Neuron (in vitro differentiated cells): ENCODE results near the gene TMEM255B.

Source experiments
- H2AFZ ChIP-seq: one replicate; pipeline ENCODE4 v1.6.1; 2013; ENCODE audit warnings: low read depth, mild to moderate bottlenecking, inconsistent platforms, low read length, moderate library complexity
- H3K27me3 ChIP-seq: one replicate; pipeline ENCODE4 v1.6.1; 2013; ENCODE audit warnings: low read length; ENCODE audit not compliant: insufficient read depth
- H3K36me3 ChIP-seq: one replicate; pipeline ENCODE4 v1.6.1; 2013; ENCODE audit warnings: low read length; ENCODE audit not compliant: insufficient read depth
- H3K4me1 ChIP-seq: one replicate; pipeline ENCODE4 v1.6.1; 2013; ENCODE audit warnings: low read length; ENCODE audit not compliant: insufficient read depth
- H3K4me3 ChIP-seq: 2 replicates; pipeline ENCODE4 v1.5.1; 2013; ENCODE audit warnings: mild to moderate bottlenecking, low read length, moderate library complexity
- H3K9me3 ChIP-seq: one replicate; pipeline ENCODE4 v1.6.1; 2013; ENCODE audit warnings: low read length

TMEM255B gene

DNA sequence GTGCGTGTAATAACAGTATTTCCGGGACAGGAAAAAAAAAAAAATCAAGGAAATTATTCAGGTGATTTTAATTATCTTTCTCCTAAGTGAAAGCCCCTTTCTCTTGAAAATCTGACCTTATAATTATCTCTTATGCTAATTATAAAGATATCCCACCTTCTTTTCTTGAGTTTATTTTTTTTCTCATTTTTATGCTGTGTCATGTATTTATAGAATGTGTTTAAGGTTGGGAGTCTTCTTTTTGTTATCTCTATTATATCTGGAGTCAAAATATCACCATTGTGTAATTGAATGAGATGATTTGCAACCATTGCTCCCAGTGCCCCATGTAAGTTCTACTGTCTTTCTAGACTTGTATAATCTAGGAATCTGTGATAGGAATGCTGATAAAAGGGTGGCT, 3.0 kb downstream of the TMEM255B start:
- no peak overlapping the region for H2AFZ ChIP-seq
- H3K27me3 ChIP-seq: peaks cover 9% of the 10 kb centered on the region
- no peaks in the 10 kb centered on the region for H3K9me3 ChIP-seq
- no peaks in the 10 kb centered on the region for H3K36me3 ChIP-seq
- H3K4me1 ChIP-seq: peaks cover 13% of the 10 kb centered on the region
- no peak overlapping the region for H3K4me3 ChIP-seq

DNA sequence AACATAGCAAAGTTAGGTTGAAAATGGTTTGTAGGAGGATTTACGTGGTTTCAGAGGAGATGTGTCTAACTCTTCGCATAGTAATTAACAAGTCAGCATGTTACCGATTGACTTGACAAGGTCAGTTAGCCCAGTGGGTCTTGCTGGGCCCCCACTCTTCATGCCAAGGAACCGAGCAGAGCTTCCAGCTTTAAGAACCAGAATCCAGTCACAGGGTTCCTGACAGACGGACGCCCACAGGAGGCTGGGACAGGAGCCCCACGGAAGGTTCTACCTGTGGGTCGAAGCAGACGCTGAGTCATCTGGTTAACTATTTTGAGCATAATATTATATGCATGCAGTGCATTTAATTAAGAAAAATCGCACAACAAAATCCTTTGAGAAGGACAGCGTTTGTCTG, 3.5 kb downstream of the TMEM255B start:
- H3K4me1 ChIP-seq: peaks cover 13% of the 10 kb centered on the region
- peaks cover 9% of the 10 kb centered on the region for H3K27me3 ChIP-seq
- no peak overlapping the region for H2AFZ ChIP-seq

DNA sequence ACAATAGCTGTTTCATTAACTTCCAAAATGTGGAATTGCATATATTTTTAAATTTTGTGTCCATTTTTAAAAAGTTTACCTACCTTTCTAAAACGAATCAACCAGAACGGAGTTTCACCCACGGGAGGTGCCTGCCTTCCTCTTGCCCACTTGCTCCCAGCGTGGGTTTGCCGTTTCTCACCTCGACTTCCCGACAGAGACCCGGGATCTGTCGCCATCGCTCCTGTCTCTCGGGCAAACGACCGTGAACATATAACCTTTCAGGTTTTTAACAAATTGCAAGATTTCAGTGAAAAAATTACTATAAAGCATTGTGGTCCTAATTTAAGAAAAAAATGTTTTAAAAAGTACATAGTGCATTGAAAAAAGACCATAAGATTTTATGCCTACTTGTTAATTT, 4.2 kb downstream of the TMEM255B start:
- H2AFZ ChIP-seq: no peak overlapping the region
- H3K4me1 ChIP-seq: peaks cover 11% of the 10 kb centered on the region
- no peaks in the 10 kb centered on the region for H3K9me3 ChIP-seq
- no peaks in the 10 kb centered on the region for H3K36me3 ChIP-seq
- H3K27me3 ChIP-seq: peaks cover 12% of the 10 kb centered on the region
- no peak overlapping the region for H3K4me3 ChIP-seq

More for the DNA sequence above, 3.5 kb downstream of the TMEM255B start:
- Histone ChIP-seq H3K4me3 (no peak overlapping the region), H3K36me3 (no peaks in the 10 kb centered on the region), H3K9me3 (no peaks in the 10 kb centered on the region)

DNA sequence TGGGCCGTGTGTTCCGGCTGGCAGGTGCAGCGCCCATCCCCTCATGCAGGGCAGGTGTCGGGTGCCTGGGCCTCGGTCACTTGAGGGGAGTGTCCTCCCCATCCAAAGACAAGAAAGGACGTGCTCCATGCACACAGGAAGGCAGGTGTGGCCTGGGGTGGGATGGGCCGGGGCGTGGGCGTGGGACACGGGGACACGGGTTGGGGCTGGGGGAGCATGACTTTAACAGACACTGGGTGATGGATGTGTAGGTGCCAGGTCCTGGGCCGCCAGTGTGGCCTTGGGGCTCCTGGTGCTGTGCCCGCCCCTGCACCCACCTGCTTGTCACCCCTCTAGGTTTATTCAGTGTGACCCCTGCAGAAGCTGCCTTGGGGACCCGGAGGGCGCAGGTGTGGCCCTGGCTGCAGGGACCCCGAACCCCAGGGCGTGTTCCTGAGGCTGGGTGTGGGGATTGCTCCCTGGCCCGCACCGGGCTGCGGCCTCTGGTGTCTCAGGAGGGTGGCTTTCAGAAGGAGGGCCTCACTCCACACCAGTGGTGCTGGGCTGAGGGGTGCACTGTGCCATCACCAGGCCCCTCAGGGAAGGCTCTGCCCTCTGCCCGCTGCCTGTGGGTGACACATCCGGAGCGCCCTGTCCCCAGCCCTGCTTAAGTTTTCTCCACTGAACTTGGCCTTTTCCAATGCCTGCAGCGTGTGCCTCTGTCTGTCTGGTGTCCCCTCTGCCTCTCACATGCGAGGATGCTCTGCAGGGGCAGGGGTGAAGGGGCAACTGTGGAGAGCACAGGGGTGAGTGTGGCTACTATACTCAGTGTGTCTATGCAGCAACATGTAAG, 5.2 kb downstream of the TMEM255B start:
- Histone ChIP-seq H3K4me3 (no peak overlapping the region), H3K4me1 (peaks cover 7% of the 10 kb centered on the region), H3K36me3 (no peaks in the 10 kb centered on the region), H2AFZ (no peak overlapping the region), H3K27me3 (peaks cover 12% of the 10 kb centered on the region), H3K9me3 (no peaks in the 10 kb centered on the region)

DNA sequence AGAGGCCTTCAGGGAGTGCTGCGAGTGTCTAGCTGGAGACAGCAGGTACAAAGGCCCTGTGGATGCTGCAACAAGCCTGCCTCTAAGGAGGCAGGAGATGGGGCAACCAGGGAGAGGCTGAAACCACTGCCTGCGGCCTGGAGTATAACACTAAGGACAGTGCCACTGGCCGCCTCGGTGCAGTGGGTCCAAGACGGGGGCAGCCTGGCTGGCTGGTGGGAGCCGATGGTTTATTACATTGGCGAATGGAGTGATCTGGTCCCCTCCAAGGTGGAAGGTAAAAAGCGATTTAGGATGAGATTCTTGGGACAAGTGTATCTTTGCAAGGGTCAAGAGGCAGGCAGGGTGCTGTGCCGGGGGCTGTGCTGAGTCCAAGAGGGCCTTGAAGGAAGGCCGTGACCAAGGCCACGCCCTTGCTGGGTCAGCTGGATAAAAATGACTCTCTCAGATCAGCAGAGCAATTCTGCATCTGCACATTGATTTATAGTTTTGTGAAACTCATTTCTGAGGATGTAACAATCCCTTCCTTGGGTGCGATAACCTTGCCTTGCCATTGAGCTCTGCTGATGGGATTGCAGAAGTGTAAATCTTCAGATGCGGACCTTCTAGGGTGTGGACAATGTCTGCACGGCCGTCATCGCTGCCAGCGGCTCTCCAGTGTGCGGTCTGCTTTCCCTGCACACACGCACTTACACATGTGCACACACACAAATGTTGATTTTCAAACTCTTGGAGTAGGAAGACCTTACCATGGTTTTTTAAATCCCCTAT, 6.0 kb downstream of the TMEM255B start:
- Histone ChIP-seq H2AFZ (no peak overlapping the region), H3K9me3 (no peaks in the 10 kb centered on the region), H3K36me3 (no peaks in the 10 kb centered on the region), H3K27me3 (peaks cover 12% of the 10 kb centered on the region), H3K4me1 (peaks cover under 1% of the 10 kb centered on the region), H3K4me3 (no peak overlapping the region)

DNA sequence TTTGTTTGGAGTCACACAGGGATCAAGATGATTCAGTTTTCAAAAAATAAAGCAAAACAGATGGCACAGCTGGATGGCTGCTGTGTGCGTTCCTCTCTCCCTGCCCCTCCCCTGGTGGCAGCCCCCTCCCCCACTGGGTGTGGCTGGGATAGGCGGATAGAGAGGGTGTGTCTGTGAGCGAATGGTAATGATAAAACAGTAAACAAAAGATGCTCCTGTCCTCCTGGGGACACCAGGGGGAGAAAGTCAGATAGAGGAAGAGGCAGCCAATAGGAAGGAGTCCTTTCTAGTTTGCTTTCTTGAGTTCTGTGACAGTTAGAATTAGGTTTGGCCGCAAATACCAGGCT, 6.5 kb downstream of the TMEM255B start:
- H3K36me3 ChIP-seq: no peaks in the 10 kb centered on the region
- H3K4me3 ChIP-seq: no peak overlapping the region
- no peak overlapping the region for H2AFZ ChIP-seq
- H3K27me3 ChIP-seq: peaks cover 12% of the 10 kb centered on the region
- no peaks in the 10 kb centered on the region for H3K4me1 ChIP-seq
- no peaks in the 10 kb centered on the region for H3K9me3 ChIP-seq

DNA sequence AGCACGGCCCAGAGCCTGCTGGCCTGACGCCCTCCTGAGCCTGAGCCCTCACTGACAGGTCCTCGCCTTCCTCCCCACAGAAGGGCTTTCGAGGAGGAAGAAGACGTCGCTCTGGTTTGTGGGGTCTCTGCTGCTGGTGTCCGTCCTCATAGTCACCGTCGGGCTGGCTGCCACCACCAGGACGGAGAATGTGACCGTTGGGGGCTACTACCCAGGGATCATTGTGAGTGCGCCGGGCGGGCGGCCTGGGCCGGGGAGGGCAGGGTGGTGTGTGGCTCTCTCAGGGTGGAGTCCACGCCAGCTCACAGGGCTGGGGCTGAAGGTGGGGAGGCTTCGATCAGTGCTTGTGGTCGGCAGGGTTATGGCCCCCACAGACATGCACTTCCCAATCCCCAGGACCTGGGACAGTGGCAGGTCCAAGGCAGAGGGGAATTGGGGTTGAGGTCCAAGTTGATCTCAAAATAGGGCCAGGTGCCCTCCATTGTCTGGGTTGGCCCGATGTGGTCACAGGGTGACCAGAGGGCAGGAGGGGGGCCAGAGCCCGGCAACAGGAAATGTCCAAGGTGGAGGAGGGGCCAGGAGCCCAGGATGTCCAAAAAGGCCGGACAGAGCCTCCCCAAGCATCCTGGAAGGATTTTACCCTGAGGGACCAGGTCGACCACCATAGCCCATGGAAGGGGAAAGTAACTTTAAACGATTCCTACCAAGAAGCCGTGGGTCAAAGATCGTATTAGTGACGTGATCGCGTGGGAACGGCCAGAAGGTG, 7.2 kb downstream of the TMEM255B start:
- no peaks in the 10 kb centered on the region for H3K36me3 ChIP-seq
- no peaks in the 10 kb centered on the region for H3K9me3 ChIP-seq
- H3K4me3 ChIP-seq: no peak overlapping the region
- H3K27me3 ChIP-seq: peaks cover 9% of the 10 kb centered on the region
- H2AFZ ChIP-seq: no peak overlapping the region
- no peaks in the 10 kb centered on the region for H3K4me1 ChIP-seq

DNA sequence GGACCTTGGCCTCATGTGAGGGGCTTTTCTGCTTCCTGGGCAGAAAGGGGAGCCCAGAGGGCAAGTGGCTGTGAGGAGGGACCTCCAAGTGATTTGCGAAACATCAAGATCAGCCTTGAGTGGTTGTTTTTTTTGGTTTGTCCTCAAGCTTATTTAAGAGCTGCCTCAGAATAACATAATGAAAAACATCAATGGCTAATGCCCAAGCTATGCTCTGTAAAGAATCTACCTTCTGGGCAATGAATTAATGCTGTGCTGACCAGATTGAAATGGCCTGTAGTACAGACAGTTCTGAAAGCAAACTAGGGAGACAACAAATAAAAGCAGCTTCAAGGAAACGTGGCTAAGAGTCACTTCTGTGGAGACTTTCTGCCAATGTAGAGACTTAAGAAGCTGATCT, 8.3 kb downstream of the TMEM255B start:
- H3K4me3 ChIP-seq: no peak overlapping the region
- H3K36me3 ChIP-seq: no peaks in the 10 kb centered on the region
- H2AFZ ChIP-seq: no peak overlapping the region
- H3K9me3 ChIP-seq: no peaks in the 10 kb centered on the region
- no peaks in the 10 kb centered on the region for H3K4me1 ChIP-seq
- H3K27me3 ChIP-seq: peaks cover 5% of the 10 kb centered on the region

DNA sequence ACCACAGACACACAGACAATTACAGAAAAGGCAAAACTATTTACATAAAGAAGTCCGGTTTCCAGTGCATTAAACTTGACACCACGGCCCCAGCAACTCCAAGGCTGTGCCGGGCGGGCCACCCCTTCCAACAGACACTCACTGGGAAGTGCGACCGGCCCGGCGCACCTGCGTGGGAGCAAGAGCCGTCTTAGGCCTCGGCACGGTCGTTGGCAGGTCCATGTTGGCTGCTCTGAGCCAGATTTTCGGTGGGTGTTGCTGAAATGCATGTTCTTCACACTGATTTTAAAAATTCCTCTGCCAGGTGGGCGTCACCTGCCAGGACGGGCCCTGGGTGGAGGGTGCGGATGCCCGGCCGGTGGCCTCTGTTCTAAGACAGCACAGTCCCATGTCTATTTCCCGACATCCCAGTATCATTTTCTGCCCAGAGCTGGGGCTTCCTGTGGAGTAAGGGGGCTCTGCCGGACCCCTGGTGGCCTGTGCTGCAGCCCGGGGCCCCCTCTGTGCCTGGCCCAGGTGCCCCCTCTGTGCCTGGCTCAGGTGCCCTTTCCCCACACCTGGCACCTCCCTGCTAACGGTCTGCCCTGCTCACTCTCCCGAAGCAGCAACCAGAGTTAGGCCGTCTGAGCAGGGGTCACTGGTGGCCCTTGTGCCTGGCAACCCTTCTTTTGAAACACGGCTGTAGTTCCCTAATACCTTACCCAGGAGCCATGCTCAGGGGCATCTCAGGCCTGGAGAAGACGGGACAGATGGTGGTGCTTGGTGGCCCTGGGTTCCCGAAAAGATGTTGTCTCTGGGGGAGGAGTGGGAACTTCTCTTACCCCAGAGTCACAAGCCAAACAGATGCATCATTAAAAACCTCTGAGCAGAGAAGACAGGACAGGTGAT, 9.2 kb downstream of the TMEM255B start:
- Histone ChIP-seq H3K4me1 (no peaks in the 10 kb centered on the region), H3K36me3 (no peaks in the 10 kb centered on the region), H2AFZ (no peak overlapping the region)

DNA sequence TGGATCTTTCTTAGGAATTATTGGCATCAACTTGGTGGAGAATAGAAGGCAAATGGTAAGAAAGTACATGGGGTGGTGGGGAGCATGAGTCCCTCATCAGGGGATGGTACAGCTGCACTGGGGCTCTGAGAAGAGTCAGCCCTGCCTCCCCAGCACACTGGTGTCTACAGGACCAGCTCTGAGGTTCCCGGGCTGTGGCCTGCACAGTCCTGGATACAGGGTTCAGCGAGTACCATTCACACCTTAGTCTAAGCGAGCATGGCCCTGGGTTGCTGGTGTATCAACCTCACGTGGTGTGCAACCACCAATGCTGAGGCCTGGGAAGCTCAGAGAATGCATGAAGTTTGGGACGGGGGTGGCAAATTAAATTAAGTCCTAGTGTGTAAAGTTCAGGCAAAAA, 10.1 kb downstream of the TMEM255B start:
- Histone ChIP-seq H3K9me3 (no peaks in the 10 kb centered on the region), H3K27me3 (peaks cover 5% of the 10 kb centered on the region), H3K36me3 (no peaks in the 10 kb centered on the region), H3K4me1 (no peaks in the 10 kb centered on the region), H2AFZ (no peak overlapping the region), H3K4me3 (no peak overlapping the region)

More for the DNA sequence above, 9.2 kb downstream of the TMEM255B start:
- Histone ChIP-seq H3K27me3 (peaks cover 5% of the 10 kb centered on the region), H3K9me3 (no peaks in the 10 kb centered on the region), H3K4me3 (no peak overlapping the region)

DNA sequence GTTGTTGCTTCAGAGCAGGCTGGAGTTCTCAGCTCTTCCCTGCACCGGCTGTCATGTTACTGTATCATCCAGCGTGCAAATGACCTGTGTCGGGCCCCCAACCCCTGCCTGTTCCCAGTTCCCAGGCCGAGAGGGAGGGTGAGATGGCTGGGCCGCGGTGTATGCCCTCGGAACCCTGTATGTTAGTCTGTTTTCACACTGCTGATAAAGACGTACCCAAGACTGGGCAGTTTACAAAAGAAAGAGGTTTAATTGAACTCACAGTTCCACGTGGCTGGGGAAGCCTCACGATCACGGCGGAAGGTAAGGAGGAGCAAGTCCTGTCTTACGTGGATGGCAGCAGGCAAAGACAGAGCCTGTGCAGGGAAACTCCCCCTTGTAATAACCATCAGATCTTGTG, 10.9 kb downstream of the TMEM255B start:
- Histone ChIP-seq H3K27me3 (peaks cover 5% of the 10 kb centered on the region), H3K4me3 (no peak overlapping the region)

DNA sequence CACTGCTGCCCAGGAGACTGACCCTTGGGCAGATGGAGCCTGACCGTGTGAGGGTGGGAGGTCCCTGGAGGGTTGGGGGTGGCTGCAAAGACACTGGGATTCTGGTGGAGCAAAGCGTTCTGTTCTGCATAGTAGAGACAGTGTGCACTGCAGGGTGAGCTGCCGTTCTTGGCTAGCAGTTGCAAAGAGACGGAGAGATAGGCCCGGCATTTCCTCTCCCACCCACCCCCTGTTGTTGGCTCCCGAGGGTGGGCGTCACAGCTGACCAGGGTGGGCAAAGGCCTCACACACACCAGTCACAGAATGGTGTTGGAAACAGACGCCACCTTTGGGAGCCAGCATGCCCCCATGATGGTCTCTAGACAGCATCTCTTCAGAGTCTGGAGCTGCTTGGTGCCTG, 11.4 kb downstream of the TMEM255B start:
- H3K36me3 ChIP-seq: no peaks in the 10 kb centered on the region

More for the DNA sequence above, 10.9 kb downstream of the TMEM255B start:
- Histone ChIP-seq H3K36me3 (no peaks in the 10 kb centered on the region), H3K4me1 (no peaks in the 10 kb centered on the region), H3K9me3 (no peaks in the 10 kb centered on the region), H2AFZ (no peak overlapping the region)

More for the DNA sequence above, 11.4 kb downstream of the TMEM255B start:
- Histone ChIP-seq H3K27me3 (peaks cover 5% of the 10 kb centered on the region), H3K4me1 (no peaks in the 10 kb centered on the region), H3K9me3 (no peaks in the 10 kb centered on the region), H3K4me3 (no peak overlapping the region), H2AFZ (no peak overlapping the region)
